WTC11 (cell line): Measurements from ENCODE around the gene IGHMBP2. TPM values are rescaled to one million over a fixed set of nuclear protein-coding genes. Genes with fewer than 3 reads are reported as not detected.
A peak's percentile ranks its signal among the peaks of the same experiment; 100 is the strongest.

Experiments used
- ATAC-seq: fragments of 200-7000 bp; cut with Tn5 transposase; 2 replicates; pipeline ENCODE4 v1.10.0; 2021; ENCODE audit warnings: mild to moderate bottlenecking, moderate library complexity
- CTCF ChIA-PET: fragments of 300-600 bp; sonication (Branson Sonifier 250); formaldehyde crosslinking; loops from one replicate; lab custom pipeline; 2021; ENCODE audit warnings: antibody characterized with exemption; lab: Charles Lee
- POLR2A ChIA-PET: fragments of 350-600 bp; sonication (Branson Sonifier 250); formaldehyde crosslinking; loops from one replicate; lab custom pipeline; 2021; ENCODE audit warnings: antibody characterized with exemption; lab: Charles Lee
- DNase-seq: peaks from one replicate; pipeline ENCODE4 v3.0.0; 2021; ENCODE audit warnings: low spot score
- H3K27ac Mint-ChIP-seq: 2 replicates; pipeline ENCODE4 v1.8.0; 2021; ENCODE audit warnings: mixed read lengths
- H3K27me3 Mint-ChIP-seq: 2 replicates; pipeline ENCODE4 v1.8.0; 2021; ENCODE audit warnings: low read depth, mild to moderate bottlenecking, moderate library complexity, mixed read lengths
- H3K36me3 Mint-ChIP-seq: 2 replicates; pipeline ENCODE4 v1.8.0; 2021; ENCODE audit warnings: mixed read lengths
- H3K4me1 Mint-ChIP-seq: 2 replicates; pipeline ENCODE4 v1.8.0; 2022; ENCODE audit warnings: mixed read lengths
- H3K4me3 Mint-ChIP-seq: 2 replicates; pipeline ENCODE4 v1.8.0; 2021; ENCODE audit warnings: mild to moderate bottlenecking, moderate library complexity, mixed read lengths
- H3K9me3 Mint-ChIP-seq: 2 replicates; pipeline ENCODE4 v1.8.0; 2021; ENCODE audit warnings: mixed read lengths
- ATF1 ChIP-seq: sonication (generic); formaldehyde crosslinking; IDR thresholded peaks from 2 replicates; pipeline ENCODE4 v1.8.1; 2023; ENCODE audit warnings: mild to moderate bottlenecking, moderate library complexity, missing genetic modification reagents
- FOXP4 ChIP-seq: sonication (generic); formaldehyde crosslinking; IDR thresholded peaks from 2 replicates; pipeline ENCODE4 v1.8.0; 2022; ENCODE audit warnings: mild to moderate bottlenecking, missing genetic modification reagents
- HMGA2 ChIP-seq: fragments of 250-450 bp; sonication (Bioruptor Pico); IDR thresholded peaks from 2 replicates; pipeline ENCODE4 v1.4.0; 2021; ENCODE audit warnings: mild to moderate bottlenecking, moderate library complexity
- KAT7 ChIP-seq: sonication (generic); formaldehyde crosslinking; IDR thresholded peaks from 2 replicates; pipeline ENCODE4 v1.8.1; 2023; ENCODE audit warnings: missing genetic modification reagents, mild to moderate bottlenecking, borderline replicate concordance
- NFE2L1 ChIP-seq: sonication (generic); formaldehyde crosslinking; IDR thresholded peaks from 2 replicates; pipeline ENCODE4 v1.8.1; 2023; ENCODE audit warnings: missing genetic modification reagents
- PREB ChIP-seq: sonication (generic); formaldehyde crosslinking; IDR thresholded peaks from 2 replicates; pipeline ENCODE4 v1.8.1; 2022; ENCODE audit warnings: mild to moderate bottlenecking, missing genetic modification reagents, moderate library complexity, borderline replicate concordance
- RELA ChIP-seq: sonication (generic); formaldehyde crosslinking; IDR thresholded peaks from 2 replicates; pipeline ENCODE4 v1.8.1; 2022; ENCODE audit warnings: missing genetic modification reagents, mild to moderate bottlenecking, borderline replicate concordance
- SMAD3 ChIP-seq: sonication (generic); formaldehyde crosslinking; IDR thresholded peaks from 2 replicates; pipeline ENCODE4 v1.8.0; 2022; ENCODE audit warnings: missing genetic modification reagents, mild to moderate bottlenecking, borderline replicate concordance
- SMAD4 ChIP-seq: sonication (generic); formaldehyde crosslinking; IDR thresholded peaks from 2 replicates; pipeline ENCODE4 v1.8.0; 2022; ENCODE audit warnings: mild to moderate bottlenecking, missing genetic modification reagents
- ZNF138 ChIP-seq: sonication (generic); formaldehyde crosslinking; conservative IDR thresholded peaks from 2 replicates; pipeline ENCODE4 v1.8.1; 2022; ENCODE audit warnings: mild to moderate bottlenecking, moderate library complexity, missing genetic modification reagents
- ZNF263 ChIP-seq: sonication (generic); formaldehyde crosslinking; IDR thresholded peaks from 2 replicates; pipeline ENCODE4 v1.8.1; 2022; ENCODE audit warnings: low read depth, mild to moderate bottlenecking, moderate library complexity, missing genetic modification reagents
- ZNF396 ChIP-seq: fragments of 250-450 bp; sonication (Bioruptor Pico); IDR thresholded peaks from 2 replicates; pipeline ENCODE4 v1.8.0; 2021; ENCODE audit warnings: mild to moderate bottlenecking, moderate library complexity, borderline replicate concordance
- total RNA-seq: library from RNA; stranded (reverse); gene quantifications from 3 replicates; pipeline ENCODE4 v1.2.3, GENCODE V29; 2021
- TF ChIP-seq, protein P1 (sequence below): sonication (generic); formaldehyde crosslinking; IDR thresholded peaks from 2 replicates; pipeline ENCODE4 v1.8.1; 2023; ENCODE audit warnings: mild to moderate bottlenecking, moderate library complexity, missing genetic modification reagents
- TF ChIP-seq, protein P2 (sequence below): fragments of 250-450 bp; sonication (Bioruptor Pico); IDR thresholded peaks from 2 replicates; pipeline ENCODE4 v1.8.0; 2021; ENCODE audit warnings: mild to moderate bottlenecking
- TF ChIP-seq, protein P3 (sequence below): sonication (generic); formaldehyde crosslinking; conservative IDR thresholded peaks from 2 replicates; pipeline ENCODE4 v1.8.1; 2022; ENCODE audit warnings: mild to moderate bottlenecking, missing genetic modification reagents
- TF ChIP-seq, protein P4 (sequence below): sonication (generic); formaldehyde crosslinking; IDR thresholded peaks from 2 replicates; pipeline ENCODE4 v1.8.0; 2022; ENCODE audit warnings: mild to moderate bottlenecking, missing genetic modification reagents
- TF ChIP-seq, protein P5 (sequence below): sonication (generic); formaldehyde crosslinking; IDR thresholded peaks from 2 replicates; pipeline ENCODE4 v1.8.1; 2022; ENCODE audit warnings: mild to moderate bottlenecking, moderate library complexity, missing genetic modification reagents
- TF ChIP-seq, protein P6 (sequence below): fragments of 250-450 bp; sonication (Bioruptor Pico); IDR thresholded peaks from 2 replicates; pipeline ENCODE4 v1.9.0; 2021; ENCODE audit warnings: mild to moderate bottlenecking

Gene IGHMBP2
- total RNA-seq, 1 experiment from 2014 or later: 22.5 TPM

- no peak for ATAC-seq
- no peak for TF ChIP-seq KAT7 (CRISPR knock-in tag)
- no peak for TF ChIP-seq NFE2L1
- TF ChIP-seq, protein P1, sequence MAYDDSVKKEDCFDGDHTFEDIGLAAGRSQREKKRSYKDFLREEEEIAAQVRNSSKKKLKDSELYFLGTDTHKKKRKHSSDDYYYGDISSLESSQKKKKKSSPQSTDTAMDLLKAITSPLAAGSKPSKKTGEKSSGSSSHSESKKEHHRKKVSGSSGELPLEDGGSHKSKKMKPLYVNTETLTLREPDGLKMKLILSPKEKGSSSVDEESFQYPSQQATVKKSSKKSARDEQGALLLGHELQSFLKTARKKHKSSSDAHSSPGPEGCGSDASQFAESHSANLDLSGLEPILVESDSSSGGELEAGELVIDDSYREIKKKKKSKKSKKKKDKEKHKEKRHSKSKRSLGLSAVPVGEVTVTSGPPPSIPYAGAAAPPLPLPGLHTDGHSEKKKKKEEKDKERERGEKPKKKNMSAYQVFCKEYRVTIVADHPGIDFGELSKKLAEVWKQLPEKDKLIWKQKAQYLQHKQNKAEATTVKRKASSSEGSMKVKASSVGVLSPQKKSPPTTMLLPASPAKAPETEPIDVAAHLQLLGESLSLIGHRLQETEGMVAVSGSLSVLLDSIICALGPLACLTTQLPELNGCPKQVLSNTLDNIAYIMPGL (CRISPR knock-in tag): no peak
- TF ChIP-seq SMAD4: no peak
- TF ChIP-seq, protein P2, sequence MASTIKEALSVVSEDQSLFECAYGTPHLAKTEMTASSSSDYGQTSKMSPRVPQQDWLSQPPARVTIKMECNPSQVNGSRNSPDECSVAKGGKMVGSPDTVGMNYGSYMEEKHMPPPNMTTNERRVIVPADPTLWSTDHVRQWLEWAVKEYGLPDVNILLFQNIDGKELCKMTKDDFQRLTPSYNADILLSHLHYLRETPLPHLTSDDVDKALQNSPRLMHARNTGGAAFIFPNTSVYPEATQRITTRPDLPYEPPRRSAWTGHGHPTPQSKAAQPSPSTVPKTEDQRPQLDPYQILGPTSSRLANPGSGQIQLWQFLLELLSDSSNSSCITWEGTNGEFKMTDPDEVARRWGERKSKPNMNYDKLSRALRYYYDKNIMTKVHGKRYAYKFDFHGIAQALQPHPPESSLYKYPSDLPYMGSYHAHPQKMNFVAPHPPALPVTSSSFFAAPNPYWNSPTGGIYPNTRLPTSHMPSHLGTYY (CRISPR knock-in tag): no peak
- TF ChIP-seq RELA (CRISPR knock-in tag): no peak
- TF ChIP-seq ATF1 (CRISPR knock-in tag): no peak
- TF ChIP-seq, protein P3, sequence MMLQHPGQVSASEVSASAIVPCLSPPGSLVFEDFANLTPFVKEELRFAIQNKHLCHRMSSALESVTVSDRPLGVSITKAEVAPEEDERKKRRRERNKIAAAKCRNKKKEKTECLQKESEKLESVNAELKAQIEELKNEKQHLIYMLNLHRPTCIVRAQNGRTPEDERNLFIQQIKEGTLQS: no peak
- TF ChIP-seq, protein P4, sequence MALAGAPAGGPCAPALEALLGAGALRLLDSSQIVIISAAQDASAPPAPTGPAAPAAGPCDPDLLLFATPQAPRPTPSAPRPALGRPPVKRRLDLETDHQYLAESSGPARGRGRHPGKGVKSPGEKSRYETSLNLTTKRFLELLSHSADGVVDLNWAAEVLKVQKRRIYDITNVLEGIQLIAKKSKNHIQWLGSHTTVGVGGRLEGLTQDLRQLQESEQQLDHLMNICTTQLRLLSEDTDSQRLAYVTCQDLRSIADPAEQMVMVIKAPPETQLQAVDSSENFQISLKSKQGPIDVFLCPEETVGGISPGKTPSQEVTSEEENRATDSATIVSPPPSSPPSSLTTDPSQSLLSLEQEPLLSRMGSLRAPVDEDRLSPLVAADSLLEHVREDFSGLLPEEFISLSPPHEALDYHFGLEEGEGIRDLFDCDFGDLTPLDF (CRISPR knock-in tag): no peak
- TF ChIP-seq HMGA2 (CRISPR knock-in tag): no peak
- TF ChIP-seq FOXP4 (CRISPR knock-in tag): no peak
- TF ChIP-seq ZNF138: no peak
- TF ChIP-seq SMAD3 (CRISPR knock-in tag): no peak
- TF ChIP-seq, protein P5, sequence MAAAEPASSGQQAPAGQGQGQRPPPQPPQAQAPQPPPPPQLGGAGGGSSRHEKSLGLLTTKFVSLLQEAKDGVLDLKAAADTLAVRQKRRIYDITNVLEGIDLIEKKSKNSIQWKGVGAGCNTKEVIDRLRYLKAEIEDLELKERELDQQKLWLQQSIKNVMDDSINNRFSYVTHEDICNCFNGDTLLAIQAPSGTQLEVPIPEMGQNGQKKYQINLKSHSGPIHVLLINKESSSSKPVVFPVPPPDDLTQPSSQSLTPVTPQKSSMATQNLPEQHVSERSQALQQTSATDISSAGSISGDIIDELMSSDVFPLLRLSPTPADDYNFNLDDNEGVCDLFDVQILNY (CRISPR knock-in tag): no peak
- no peak for TF ChIP-seq ZNF396 (CRISPR knock-in tag)
- no peak for TF ChIP-seq PREB (CRISPR knock-in tag)
- TF ChIP-seq, protein P6, sequence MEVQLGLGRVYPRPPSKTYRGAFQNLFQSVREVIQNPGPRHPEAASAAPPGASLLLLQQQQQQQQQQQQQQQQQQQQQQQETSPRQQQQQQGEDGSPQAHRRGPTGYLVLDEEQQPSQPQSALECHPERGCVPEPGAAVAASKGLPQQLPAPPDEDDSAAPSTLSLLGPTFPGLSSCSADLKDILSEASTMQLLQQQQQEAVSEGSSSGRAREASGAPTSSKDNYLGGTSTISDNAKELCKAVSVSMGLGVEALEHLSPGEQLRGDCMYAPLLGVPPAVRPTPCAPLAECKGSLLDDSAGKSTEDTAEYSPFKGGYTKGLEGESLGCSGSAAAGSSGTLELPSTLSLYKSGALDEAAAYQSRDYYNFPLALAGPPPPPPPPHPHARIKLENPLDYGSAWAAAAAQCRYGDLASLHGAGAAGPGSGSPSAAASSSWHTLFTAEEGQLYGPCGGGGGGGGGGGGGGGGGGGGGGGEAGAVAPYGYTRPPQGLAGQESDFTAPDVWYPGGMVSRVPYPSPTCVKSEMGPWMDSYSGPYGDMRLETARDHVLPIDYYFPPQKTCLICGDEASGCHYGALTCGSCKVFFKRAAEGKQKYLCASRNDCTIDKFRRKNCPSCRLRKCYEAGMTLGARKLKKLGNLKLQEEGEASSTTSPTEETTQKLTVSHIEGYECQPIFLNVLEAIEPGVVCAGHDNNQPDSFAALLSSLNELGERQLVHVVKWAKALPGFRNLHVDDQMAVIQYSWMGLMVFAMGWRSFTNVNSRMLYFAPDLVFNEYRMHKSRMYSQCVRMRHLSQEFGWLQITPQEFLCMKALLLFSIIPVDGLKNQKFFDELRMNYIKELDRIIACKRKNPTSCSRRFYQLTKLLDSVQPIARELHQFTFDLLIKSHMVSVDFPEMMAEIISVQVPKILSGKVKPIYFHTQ (CRISPR knock-in tag): no peak
- no peak for TF ChIP-seq ZNF263
- peaks cover 6% of the 10 kb centered on the region for H3K36me3 Mint-ChIP-seq
- CTCF ChIA-PET: no interaction called here
- H3K27ac Mint-ChIP-seq: no peak overlapping the region
- no peaks in the 10 kb centered on the region; the same call in 1 of the 2 replicates for H3K27me3 Mint-ChIP-seq
- peaks cover 12% of the 10 kb centered on the region for H3K9me3 Mint-ChIP-seq
- peak; percentile 5 for DNase-seq
- no peak overlapping the region for H3K4me3 Mint-ChIP-seq
- peaks cover 10% of the 10 kb centered on the region for H3K4me1 Mint-ChIP-seq
- POLR2A ChIA-PET: no interaction called here
Measured at GRCh38 chr11:68976095-68976494, 72.4 kb downstream of the IGHMBP2 start.
